Endothelial cell of umbilical vein (primary cell): ENCODE measurements around the gene VPS11. TPM values are rescaled to one million over a fixed set of nuclear protein-coding genes. Genes with fewer than 3 reads are reported as not detected.

Source experiments
- BruUV-seq: library from RNA; stranded (reverse); fragments of 400-500 nt; replicated peaks from 2 replicates; lab custom pipeline; 2021; lab: Mats Ljungman, UMichigan
- CTCF ChIA-PET: fragments of 300-600, 350-600 bp; sonication (Branson Sonifier 250); formaldehyde crosslinking; loops from one replicate; lab custom pipeline; 2021; ENCODE audit warnings: antibody characterized with exemption, inconsistent platforms; lab: Charles Lee
- POLR2A ChIA-PET: fragments of 300-600, 350-600 bp; sonication (Branson Sonifier 250); formaldehyde crosslinking; loops from one replicate; lab custom pipeline; 2021; ENCODE audit warnings: antibody characterized with exemption, inconsistent platforms; lab: Charles Lee
- DNase-seq: peaks from one replicate; pipeline ENCODE4 v3.0.0-alpha.2; 2011; ENCODE audit warnings: low read depth, low spot score
- FAIRE-seq: peaks from 2 replicates; lab custom pipeline; 2011; peaks lifted over from hg19 to GRCh38; lab: Jason Lieb, UNC
- H2AFZ ChIP-seq: 2 replicates; pipeline ENCODE4 v1.6.0; 2012; ENCODE audit warnings: low read depth, low read length, control low read depth, inconsistent platforms
- H3K27ac ChIP-seq: 2 replicates; pipeline ENCODE4 v1.5.1; 2011; ENCODE audit warnings: low read depth, mild to moderate bottlenecking, control low read depth, low read length, moderate library complexity; ENCODE audit not compliant: insufficient read depth
- H3K27me3 ChIP-seq, 2 experiments: 2 replicates each; pipeline versions ENCODE4 v1.6.0 to v1.6.1; 2011; ENCODE audit warnings: low read length in 2 of 2, mixed read lengths in 1 of 2; ENCODE audit not compliant: control insufficient read depth in 2 of 2, insufficient read depth in 2 of 2
- H3K36me3 ChIP-seq, 2 experiments: 2 replicates in 1 of 2; 3 replicates in 1 of 2; pipeline ENCODE4 v1.5.1; 2011; ENCODE audit warnings: low read length in 2 of 2, mild to moderate bottlenecking in 1 of 2, moderate library complexity in 1 of 2; ENCODE audit not compliant: control insufficient read depth in 2 of 2, insufficient read depth in 2 of 2; ENCODE audit errors: extremely low read depth in 1 of 2
- H3K4me1 ChIP-seq: 3 replicates; pipeline ENCODE4 v1.5.1; 2011; ENCODE audit warnings: mild to moderate bottlenecking, low read length; ENCODE audit not compliant: control insufficient read depth, insufficient read depth; ENCODE audit errors: extremely low read depth
- H3K4me2 ChIP-seq: 2 replicates; pipeline ENCODE4 v1.6.1; 2011; ENCODE audit warnings: low read length, control low read depth, mixed read lengths; ENCODE audit not compliant: insufficient read depth
- H3K4me3 ChIP-seq, 3 experiments: fragments of 200-600 bp in 1 of 3; sonication (generic), shearing (Covaris generic) in 1 of 3; replicated peaks in 1 of 3; 2 replicates each; pipeline ENCODE4 v1.5.1; 2011 to 2016; ENCODE audit warnings: control low read depth in 3 of 3, low read length in 3 of 3, mild to moderate bottlenecking in 2 of 3, inconsistent platforms in 1 of 3, low read depth in 1 of 3, moderate library complexity in 1 of 3; ENCODE audit not compliant: insufficient read depth in 1 of 3
- H3K79me2 ChIP-seq: 2 replicates; pipeline ENCODE4 v1.6.0; 2012; ENCODE audit warnings: low read length, inconsistent platforms; ENCODE audit not compliant: control insufficient read depth, insufficient read depth
- H3K9ac ChIP-seq: replicated peaks from 2 replicates; pipeline ENCODE3; 2011; ENCODE audit warnings: low read length, control low read depth; ENCODE audit not compliant: insufficient read depth; ENCODE audit errors: extremely low read depth
- H3K9me1 ChIP-seq: replicated peaks from 3 replicates; pipeline ENCODE4 v1.6.0; 2011; ENCODE audit warnings: mild to moderate bottlenecking, low read length; ENCODE audit not compliant: control insufficient read depth, insufficient read depth; ENCODE audit errors: extremely low read depth
- H3K9me3 ChIP-seq: replicated peaks from 2 replicates; pipeline ENCODE4 v1.5.1; 2012; ENCODE audit warnings: low read length, inconsistent platforms; ENCODE audit not compliant: control insufficient read depth, insufficient read depth
- H4K20me1 ChIP-seq: replicated peaks from 2 replicates; pipeline ENCODE3; 2011; ENCODE audit warnings: mild to moderate bottlenecking, low read length; ENCODE audit not compliant: control insufficient read depth, insufficient read depth; ENCODE audit errors: extremely low read depth
- EZH2 ChIP-seq: IDR thresholded peaks from 2 replicates; pipeline ENCODE4 v1.6.1; 2012; ENCODE audit warnings: borderline replicate concordance, low read depth, mild to moderate bottlenecking, moderate library complexity, low read length, inconsistent platforms; ENCODE audit not compliant: severe bottlenecking
- FOS ChIP-seq: IDR thresholded peaks from 2 replicates; pipeline ENCODE4 v1.6.1; 2011; ENCODE audit warnings: mild to moderate bottlenecking, low read length, moderate library complexity, borderline replicate concordance; ENCODE audit not compliant: insufficient read depth
- GATA2 ChIP-seq: IDR thresholded peaks from 2 replicates; pipeline ENCODE4 v1.7.0; 2011; ENCODE audit warnings: low read depth, mild to moderate bottlenecking, moderate library complexity, mixed read lengths, low read length; ENCODE audit not compliant: insufficient read length, insufficient read depth
- JUN ChIP-seq: IDR thresholded peaks from 2 replicates; pipeline ENCODE4 v1.6.1; 2011; ENCODE audit warnings: borderline replicate concordance, low read depth; ENCODE audit not compliant: insufficient read length, insufficient read depth
- MYC ChIP-seq: IDR thresholded peaks from one replicate; pipeline ENCODE4 v1.6.1; 2011; ENCODE audit warnings: mild to moderate bottlenecking, low read depth, low read length
- POLR2A ChIP-seq: IDR thresholded peaks from 2 replicates; pipeline ENCODE4 v1.6.1; 2012; ENCODE audit warnings: low read depth, mild to moderate bottlenecking, control low read depth, low read length
- POLR2AphosphoS5 ChIP-seq: IDR thresholded peaks from 2 replicates; pipeline ENCODE4 v1.6.1; 2012; ENCODE audit warnings: low read depth, mild to moderate bottlenecking, control low read depth, low read length, moderate library complexity; ENCODE audit not compliant: insufficient read depth
- dilution Hi-C: fragments of 300-500 bp; cut with MboI; formaldehyde crosslinking; loops from one replicate; pipeline ENCODE4 v1.15.0; 2019; ENCODE audit warnings: low sequenced_read_pairs; ENCODE audit not compliant: extremely low pct_ligation_motif_present
- intact Hi-C: fragments of 100-400 bp; cut with micrococcal nuclease; formaldehyde crosslinking; loops from one replicate; pipeline ENCODE4 v1.10.0; 2022
- polyA plus RNA-seq, 4 experiments: library from polyadenylated mRNA; depleted of rRNA in 3 of 4; stranded (reverse) in 3 of 4; unstranded in 1 of 4; fragments of >200 nt; gene quantifications; 2 replicates each; pipeline versions ENCODE4 v1.2.1 to v1.2.3, GENCODE V29; 2011 to 2012; ENCODE audit warnings: missing spikeins in 1 of 4
- total RNA-seq: library from RNA; stranded (reverse); gene quantifications from 2 replicates; pipeline ENCODE4 v1.2.3, GENCODE V29; 2021
- TF ChIP-seq, protein P1 (sequence below): IDR thresholded peaks from 2 replicates; pipeline ENCODE4 v1.6.1; 2011; ENCODE audit not compliant: insufficient read depth, insufficient read length
- TF ChIP-seq, protein P2 (sequence below), 2 donors: IDR thresholded peaks; 1 replicate in 1 of 2; 2 replicates in 1 of 2; pipeline ENCODE4 v1.5.1; 2011; ENCODE audit warnings: low read length in 2 of 2, mild to moderate bottlenecking in 2 of 2, moderate library complexity in 2 of 2, control low read depth in 1 of 2, inconsistent platforms in 1 of 2, low read depth in 1 of 2; ENCODE audit not compliant: insufficient read depth in 1 of 2; ENCODE audit errors: extremely low read depth in 1 of 2

Gene VPS11
- total and polyA plus RNA-seq, 2 donors (not counting 3 experiments of a cell fraction or from before 2014, with no cell fraction given) = 26.4 to 31.0 TPM

DNA sequence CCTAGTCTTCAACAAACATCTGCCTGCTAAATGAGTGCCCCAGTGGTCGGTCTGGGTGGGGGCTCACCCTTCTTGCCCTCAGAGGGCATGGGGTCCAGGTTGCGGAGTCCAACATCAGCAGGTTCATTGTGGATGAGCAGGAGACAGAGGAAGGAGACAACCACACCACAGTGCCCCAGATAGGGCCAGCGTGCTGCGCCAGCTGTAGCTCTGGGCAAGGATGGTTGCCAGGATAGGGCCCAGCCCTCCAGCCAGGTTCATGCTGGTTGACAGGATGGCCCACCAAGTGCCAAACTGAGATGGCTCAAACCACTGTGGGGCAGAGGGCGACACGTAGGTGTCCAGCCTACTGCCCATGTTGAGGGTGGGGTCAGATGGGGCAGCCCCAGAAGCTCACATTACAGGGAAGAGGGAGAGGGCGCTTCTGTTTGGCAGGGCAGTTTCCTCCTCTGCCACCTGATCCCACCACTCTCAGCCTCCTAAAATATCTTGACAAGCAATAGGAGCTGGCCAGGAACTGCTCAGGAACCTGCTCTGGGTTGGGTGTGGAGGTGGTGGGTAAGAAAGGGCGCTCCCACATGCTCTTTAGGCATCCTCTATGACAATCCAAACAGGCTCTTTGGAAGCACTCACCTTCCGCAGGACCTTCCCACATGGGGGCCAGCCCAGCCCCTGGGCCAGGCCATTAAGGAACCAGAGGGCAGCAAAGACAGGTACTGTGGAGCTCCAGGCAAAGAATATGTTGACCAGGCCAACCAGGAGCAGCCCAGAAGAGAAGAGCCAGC is 39.9 kb upstream of the VPS11 start:
- H3K4me2 ChIP-seq = no peak overlapping the region
- no peak overlapping the region for H2AFZ ChIP-seq
- dilution Hi-C loops (no loop called here), intact Hi-C loops (no loop called here)
- H3K4me3 ChIP-seq = no peak overlapping the region
- H3K27me3 ChIP-seq = no peaks in the 10 kb centered on the region
- no peak for DNase-seq
- BruUV-seq = no TSS peak
- ChIA-PET POLR2A (no interaction called here), CTCF (interaction anchor here (1.0 kb wide), 1 partner anchor 13 kb away, joined by 3 read pairs; no protein-coding TSS in a partner anchor)
- H3K36me3 ChIP-seq = peaks cover 3 to 16% of the 10 kb centered on the region in 2 experiments
- no peak overlapping the region for H3K9ac ChIP-seq
- FAIRE-seq = no peak
- TF ChIP-seq POLR2A (no peak), JUN (no peak), GATA2 (no peak), FOS (no peak), POLR2AphosphoS5 (no peak), MYC (no peak), EZH2 (no peak)
- TF ChIP-seq, protein P1, sequence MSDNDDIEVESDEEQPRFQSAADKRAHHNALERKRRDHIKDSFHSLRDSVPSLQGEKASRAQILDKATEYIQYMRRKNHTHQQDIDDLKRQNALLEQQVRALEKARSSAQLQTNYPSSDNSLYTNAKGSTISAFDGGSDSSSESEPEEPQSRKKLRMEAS = no peak
- TF ChIP-seq, protein P2, sequence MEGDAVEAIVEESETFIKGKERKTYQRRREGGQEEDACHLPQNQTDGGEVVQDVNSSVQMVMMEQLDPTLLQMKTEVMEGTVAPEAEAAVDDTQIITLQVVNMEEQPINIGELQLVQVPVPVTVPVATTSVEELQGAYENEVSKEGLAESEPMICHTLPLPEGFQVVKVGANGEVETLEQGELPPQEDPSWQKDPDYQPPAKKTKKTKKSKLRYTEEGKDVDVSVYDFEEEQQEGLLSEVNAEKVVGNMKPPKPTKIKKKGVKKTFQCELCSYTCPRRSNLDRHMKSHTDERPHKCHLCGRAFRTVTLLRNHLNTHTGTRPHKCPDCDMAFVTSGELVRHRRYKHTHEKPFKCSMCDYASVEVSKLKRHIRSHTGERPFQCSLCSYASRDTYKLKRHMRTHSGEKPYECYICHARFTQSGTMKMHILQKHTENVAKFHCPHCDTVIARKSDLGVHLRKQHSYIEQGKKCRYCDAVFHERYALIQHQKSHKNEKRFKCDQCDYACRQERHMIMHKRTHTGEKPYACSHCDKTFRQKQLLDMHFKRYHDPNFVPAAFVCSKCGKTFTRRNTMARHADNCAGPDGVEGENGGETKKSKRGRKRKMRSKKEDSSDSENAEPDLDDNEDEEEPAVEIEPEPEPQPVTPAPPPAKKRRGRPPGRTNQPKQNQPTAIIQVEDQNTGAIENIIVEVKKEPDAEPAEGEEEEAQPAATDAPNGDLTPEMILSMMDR (IDR thresholded peaks at IDR 0.05; ENCODE audit: extremely low read depth in 1 of 2, insufficient read depth in 1 of 2, low read depth in 1 of 2, low read length in 2 of 2) = no peak
- no peak overlapping the region for H3K27ac ChIP-seq
- H4K20me1 ChIP-seq = no peaks in the 10 kb centered on the region
- H3K79me2 ChIP-seq = no peaks in the 10 kb centered on the region
- H3K9me1 ChIP-seq = no peaks in the 10 kb centered on the region
- peaks cover 16% of the 10 kb centered on the region for H3K4me1 ChIP-seq
- no peaks in the 10 kb centered on the region for H3K9me3 ChIP-seq
